PC-3 (cell line): Measurements from ENCODE around the gene ANKFN1. TPM values are rescaled to one million over a fixed set of nuclear protein-coding genes. Genes with fewer than 3 reads are reported as not detected.

Experiments used
- ATAC-seq: fragments of 200-7000 bp; cut with Tn5 transposase; 2 replicates; pipeline ENCODE4 v1.9.1; 2020; ENCODE audit warnings: mild to moderate bottlenecking, moderate library complexity
- BruUV-seq: library from RNA; stranded (reverse); fragments of 400-500 nt; replicated peaks from 2 replicates; lab custom pipeline; 2021; lab: Mats Ljungman, UMichigan
- CTCF ChIA-PET: fragments of 300-600 bp; sonication (Branson Sonifier 250); formaldehyde crosslinking; loops from one replicate; lab custom pipeline; 2022; ENCODE audit warnings: antibody characterized with exemption; lab: Charles Lee
- POLR2A ChIA-PET: fragments of 300-600 bp; sonication (Branson Sonifier 250); formaldehyde crosslinking; loops from one replicate; lab custom pipeline; 2022; ENCODE audit warnings: antibody characterized with exemption; ENCODE audit not compliant: unreplicated experiment; lab: Charles Lee
- DNase-seq: peaks from one replicate; pipeline ENCODE4 v3.0.0-alpha.2; 2015
- H2AFZ ChIP-seq: fragments of 300-600 bp; sonication (generic); 2 replicates; pipeline ENCODE4 v1.6.0; 2016; ENCODE audit warnings: antibody characterized with exemption, low read length
- H3F3A ChIP-seq: fragments of 300-600 bp; sonication (generic); one replicate; pipeline ENCODE4 v1.6.0; 2017; ENCODE audit warnings: antibody characterized with exemption, low read length, control low read depth, mild to moderate bottlenecking; ENCODE audit not compliant: unreplicated experiment
- H3K27ac ChIP-seq: fragments of 300-600 bp; sonication (generic); 2 replicates; pipeline ENCODE4 v1.5.1; 2016; ENCODE audit warnings: mild to moderate bottlenecking, low read length
- H3K27me3 ChIP-seq: fragments of 300-600 bp; sonication (generic); 2 replicates; pipeline ENCODE4 v1.6.1; 2016; ENCODE audit warnings: low read length, mixed read lengths
- H3K36me3 ChIP-seq: fragments of 300-600 bp; sonication (generic); 2 replicates; pipeline ENCODE4 v1.6.1; 2016; ENCODE audit warnings: low read depth, mixed run types, low read length, mixed read lengths
- H3K4me1 ChIP-seq: fragments of 300-600 bp; sonication (generic); 2 replicates; pipeline ENCODE4 v1.5.1; 2016; ENCODE audit warnings: low read length; ENCODE audit not compliant: insufficient read depth
- H3K4me2 ChIP-seq: fragments of 300-600 bp; sonication (generic); 2 replicates; pipeline ENCODE4 v1.6.0; 2016; ENCODE audit warnings: low read length
- H3K4me3 ChIP-seq: fragments of 300-600 bp; sonication (generic); 2 replicates; pipeline ENCODE4 v1.5.1; 2016; ENCODE audit warnings: mild to moderate bottlenecking, low read length, mixed read lengths
- H3K79me2 ChIP-seq: fragments of 300-600 bp; sonication (generic); 2 replicates; pipeline ENCODE4 v1.6.1; 2017; ENCODE audit warnings: low read length, mixed read lengths
- H3K9ac ChIP-seq: fragments of 300-600 bp; sonication (generic); 2 replicates; pipeline ENCODE4 v1.6.0; 2016; ENCODE audit warnings: mild to moderate bottlenecking, low read length
- H3K9me2 ChIP-seq: fragments of 300-600 bp; sonication (generic); replicated peaks from 2 replicates; pipeline ENCODE4 v1.6.1; 2016; ENCODE audit warnings: mixed run types, low read length, mixed read lengths
- H3K9me3 ChIP-seq: fragments of 300-600 bp; sonication (generic); 2 replicates; pipeline ENCODE4 v1.6.1; 2016; ENCODE audit warnings: low read length, mixed read lengths
- H4K20me1 ChIP-seq: fragments of 300-600 bp; sonication (generic); 2 replicates; pipeline ENCODE4 v1.6.1; 2016; ENCODE audit warnings: low read length, mixed read lengths
- CTCF ChIP-seq: fragments of 300-600 bp; sonication (generic); conservative IDR thresholded peaks from 2 replicates; pipeline ENCODE4 v1.5.1; 2017; ENCODE audit warnings: antibody characterized with exemption, low read depth, mild to moderate bottlenecking, low read length
- EZH2 ChIP-seq: fragments of 300-600 bp; sonication (generic); IDR thresholded peaks from one replicate; pipeline ENCODE4 v1.6.1; 2017; ENCODE audit warnings: antibody characterized with exemption, mild to moderate bottlenecking, low read length; ENCODE audit not compliant: unreplicated experiment
- EZH2phosphoT487 ChIP-seq: fragments of 300-600 bp; sonication (generic); IDR thresholded peaks from 2 replicates; pipeline ENCODE4 v1.6.1; 2018; ENCODE audit warnings: mild to moderate bottlenecking, antibody characterized with exemption, low read length, borderline replicate concordance
- intact Hi-C: fragments of 100-400 bp; cut with micrococcal nuclease; formaldehyde crosslinking; loops from 2 replicates; pipeline ENCODE4 v1.9.0; 2023
- total RNA-seq: library from RNA; depleted of rRNA; stranded (reverse); fragments of >200 nt; gene quantifications from 2 replicates; pipeline ENCODE4 v1.2.3, GENCODE V29; 2014

ANKFN1 gene
- total RNA-seq, 1 experiment from 2014 or later: not detected

- no peaks in the 10 kb centered on the region for H3K4me1 ChIP-seq
- no peak overlapping the region for H3K9ac ChIP-seq
- H2AFZ ChIP-seq: no peak overlapping the region
- H3K27ac ChIP-seq: no peak overlapping the region
- H3K4me2 ChIP-seq: no peak overlapping the region
- no peaks in the 10 kb centered on the region for H3K27me3 ChIP-seq
- TF ChIP-seq EZH2phosphoT487: no peak
- no peak for TF ChIP-seq CTCF
- H3K9me2 ChIP-seq: no peaks in the 10 kb centered on the region
- no peaks in the 10 kb centered on the region for H4K20me1 ChIP-seq
- DNase-seq: no peak
- ATAC-seq: no peak
- CTCF ChIA-PET: no interaction called here
- POLR2A ChIA-PET: no interaction called here
- H3F3A ChIP-seq: no peaks in the 10 kb centered on the region
- no TSS peak for BruUV-seq
- no peaks in the 10 kb centered on the region for H3K36me3 ChIP-seq
- intact Hi-C loops: no loop called here
- H3K79me2 ChIP-seq: no peaks in the 10 kb centered on the region
- 0 out of 2 replicates have a peak, but pooled peaks cover 10% of the 10 kb centered on the region for H3K9me3 ChIP-seq
- no peak overlapping the region for H3K4me3 ChIP-seq
Measured at GRCh38 chr17:56347639-56348038, 194.4 kb downstream of the ANKFN1 start.

DNA sequence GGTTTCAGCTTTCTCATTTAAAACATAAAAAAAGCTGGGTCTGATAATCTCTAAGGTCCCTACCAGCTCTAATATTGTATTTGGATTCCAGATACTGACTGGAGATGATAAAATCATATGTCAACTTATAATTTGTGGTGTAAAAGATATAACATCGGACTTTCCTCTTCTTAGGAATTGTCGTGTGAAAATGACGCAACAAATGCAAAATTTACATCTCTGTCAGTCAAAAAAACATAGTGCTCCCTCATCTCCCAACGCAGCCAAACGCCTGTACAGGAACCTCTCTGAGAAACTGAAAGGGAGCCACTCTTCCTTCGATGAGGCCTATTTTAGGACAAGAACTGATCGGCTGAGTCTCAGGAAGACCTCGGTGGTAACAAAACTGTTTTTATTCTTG, 197.3 kb downstream of the ANKFN1 start:
- Histone ChIP-seq H3K4me3 (no peak overlapping the region), H3K4me1 (no peaks in the 10 kb centered on the region), H4K20me1 (no peaks in the 10 kb centered on the region), H3K36me3 (no peaks in the 10 kb centered on the region), H3K9ac (no peak overlapping the region), H3K27me3 (no peaks in the 10 kb centered on the region), H3K4me2 (0 out of 2 replicates have a peak overlapping the region, but pooled peaks have one; percentile 9), H2AFZ (no peak overlapping the region), H3K27ac (no peak overlapping the region), H3K79me2 (no peaks in the 10 kb centered on the region), H3F3A (no peaks in the 10 kb centered on the region), H3K9me3 (0 out of 2 replicates have a peak, but pooled peaks cover 10% of the 10 kb centered on the region), H3K9me2 (no peaks in the 10 kb centered on the region)
- no TSS peak for BruUV-seq
- TF ChIP-seq EZH2: no peak
- no peak for TF ChIP-seq EZH2phosphoT487
- TF ChIP-seq CTCF: no peak
- ChIA-PET POLR2A (no interaction called here), CTCF (no interaction called here)
- ATAC-seq: no peak
- DNase-seq: no peak
- intact Hi-C loops: no loop called here

GRCh38 chr17:56351675-56352074, 198.4 kb downstream of the ANKFN1 start:
- Histone ChIP-seq H4K20me1 (no peaks in the 10 kb centered on the region), H3F3A (no peaks in the 10 kb centered on the region), H3K27me3 (no peaks in the 10 kb centered on the region), H3K27ac (no peak overlapping the region), H3K9ac (no peak overlapping the region), H2AFZ (no peak overlapping the region), H3K9me3 (0 out of 2 replicates have a peak, but pooled peaks cover 5% of the 10 kb centered on the region), H3K9me2 (no peaks in the 10 kb centered on the region), H3K4me3 (no peak overlapping the region), H3K36me3 (no peaks in the 10 kb centered on the region), H3K79me2 (no peaks in the 10 kb centered on the region), H3K4me1 (no peaks in the 10 kb centered on the region), H3K4me2 (no peak overlapping the region)
- no peak for ATAC-seq
- TF ChIP-seq EZH2 (no peak), CTCF (no peak), EZH2phosphoT487 (no peak)
- intact Hi-C loops: no loop called here
- POLR2A ChIA-PET: no interaction called here
- BruUV-seq: no TSS peak
- peak; percentile 19 for DNase-seq
- CTCF ChIA-PET: no interaction called here
